Fibroblast of skin of left quadriceps (primary cell): ENCODE results near the gene CSDE1.
A peak's percentile ranks its signal among the peaks of the same experiment; 100 is the strongest.

Experiments
- DNase-seq, 2 experiments: peaks; one replicate each; pipeline ENCODE4 v3.0.0-alpha.2; 2013; ENCODE audit warnings: low read depth in 2 of 2

The CSDE1 gene

DNA sequence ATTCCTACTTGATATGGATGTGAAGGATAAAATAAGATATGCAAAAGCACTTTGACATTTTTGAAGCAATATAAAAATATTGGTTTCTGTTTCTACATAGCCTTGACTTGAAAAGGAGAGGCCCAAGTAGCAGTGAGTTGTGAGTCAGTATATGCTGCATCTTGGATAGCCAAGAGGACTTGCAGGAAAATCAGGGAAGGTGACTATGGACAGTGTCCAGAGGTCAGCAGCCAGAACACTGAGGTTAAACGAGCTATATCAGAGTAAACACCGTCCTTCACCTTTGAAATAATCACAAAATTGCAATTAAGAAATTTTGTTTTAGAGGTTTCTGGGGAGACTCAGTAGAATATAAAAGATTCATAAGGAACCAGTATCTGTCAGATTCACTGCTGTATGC is 55.9 kb downstream of the CSDE1 start:
- no peak for DNase-seq

- DNase-seq = peak; percentile 11 to 15
Measured at GRCh38 chr1:114700036-114700600, 57.7 kb downstream of the CSDE1 start.

DNA sequence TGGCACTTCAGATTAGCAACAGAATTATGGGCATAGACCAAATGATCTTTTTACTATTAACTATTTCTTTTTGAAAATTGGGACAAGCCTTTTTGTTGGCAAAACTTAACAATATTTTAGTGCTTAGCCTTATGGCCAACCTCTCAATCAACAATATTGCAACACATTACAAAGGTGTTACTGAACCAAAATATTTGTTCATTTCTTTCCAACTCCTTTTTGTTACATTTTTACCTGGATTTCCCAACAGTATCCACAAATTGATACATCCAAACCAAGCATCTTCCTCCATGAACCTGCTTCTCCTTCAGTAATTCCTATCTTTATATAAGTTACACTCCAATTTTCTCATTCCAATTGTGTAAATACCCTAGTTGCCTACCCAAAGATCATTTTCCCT is 61.0 kb downstream of the CSDE1 start:
- no peak for DNase-seq

DNA sequence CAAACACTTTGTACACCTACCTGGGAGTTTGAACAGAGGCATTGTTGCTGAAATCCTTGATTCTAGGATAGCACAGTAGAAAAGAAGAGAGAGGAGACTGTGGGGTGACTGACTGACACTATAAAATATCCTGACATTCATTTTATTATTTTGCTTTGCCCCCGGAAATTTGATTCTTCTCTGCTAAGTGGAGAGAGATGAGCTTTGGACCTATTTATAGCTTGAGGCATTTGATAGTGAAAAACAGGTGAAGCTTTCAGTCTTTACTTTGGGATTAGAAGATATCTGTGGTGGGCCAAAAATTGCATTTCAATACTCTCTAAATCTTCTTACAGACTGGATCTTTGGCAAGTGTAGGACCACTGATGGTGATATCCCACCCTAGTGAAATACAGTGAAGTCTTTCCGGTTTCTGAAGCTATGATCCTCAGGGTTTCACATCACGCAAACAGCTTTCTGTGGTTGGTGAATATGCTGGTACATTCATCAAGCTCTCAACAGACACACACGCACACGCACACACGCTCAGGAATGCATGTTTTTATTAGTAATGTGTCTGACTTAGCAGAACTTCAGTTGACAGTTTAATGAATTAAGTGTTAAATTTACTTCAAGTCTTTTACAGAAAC is 62.2 kb downstream of the CSDE1 start, which contains the start of gene AMPD1:
TSS of gene AMPD1 (minus strand) at position 117 of the 629 bp plus-strand sequence. CDS start at position 42, 75 bp downstream.
- peak; percentile 44 to 47 for DNase-seq

DNA sequence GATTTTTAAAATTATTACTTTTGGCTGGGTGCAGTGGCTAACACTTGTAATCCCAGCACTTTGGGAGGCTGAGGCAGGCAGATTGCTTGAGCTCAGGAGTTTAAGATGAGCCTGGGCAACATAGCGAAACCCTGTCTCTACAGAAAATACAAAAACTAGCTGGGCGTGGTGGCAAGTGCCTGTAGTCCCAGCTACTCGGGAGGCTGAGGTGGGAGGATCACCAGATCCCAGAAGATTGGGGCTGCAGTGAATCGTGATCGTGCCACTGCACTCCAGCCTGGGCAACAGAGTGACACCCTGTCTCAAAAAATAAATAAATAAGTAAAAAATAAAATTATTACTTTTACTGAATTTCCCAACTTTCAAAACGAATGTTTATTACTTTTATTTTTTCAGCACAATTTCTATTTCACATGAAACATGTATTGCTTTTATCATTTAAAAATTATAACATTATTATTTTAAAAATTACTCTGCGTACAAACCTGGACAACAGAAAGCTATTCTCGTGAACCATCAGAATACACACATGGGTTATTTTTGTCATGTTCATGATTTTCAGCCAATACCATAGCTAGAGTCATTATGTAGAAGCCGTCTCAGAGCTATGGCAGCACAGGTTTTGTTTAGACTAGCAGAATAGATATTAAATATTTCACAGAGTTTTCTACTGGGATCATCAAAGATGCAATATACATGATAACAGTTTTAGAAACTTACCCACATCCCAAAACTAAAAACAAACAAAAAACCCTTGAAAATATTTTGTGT is 63.1 kb downstream of the CSDE1 start:
- DNase-seq = no peak

DNA sequence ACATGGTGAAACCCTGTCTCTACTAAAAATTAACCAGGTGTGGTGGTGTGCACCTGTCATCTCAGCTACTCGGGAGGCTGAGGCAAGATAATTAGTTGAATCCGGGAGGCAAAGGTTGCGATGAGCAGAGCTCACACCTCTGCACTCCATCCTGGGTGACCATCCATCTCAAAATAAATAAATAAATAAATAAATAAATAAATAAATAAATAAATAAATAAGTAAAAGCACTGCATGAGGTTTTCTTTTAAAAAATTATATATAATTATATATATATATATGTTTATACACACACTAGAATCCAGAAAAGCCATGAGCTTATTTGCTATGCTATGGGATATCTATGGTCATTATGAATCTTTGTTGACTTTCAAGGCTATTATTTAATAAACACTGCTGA is 64.8 kb downstream of the CSDE1 start:
- no peak for DNase-seq

GRCh38 chr1:114691061-114691460 is 66.7 kb downstream of the CSDE1 start:
- no peak for DNase-seq

DNA sequence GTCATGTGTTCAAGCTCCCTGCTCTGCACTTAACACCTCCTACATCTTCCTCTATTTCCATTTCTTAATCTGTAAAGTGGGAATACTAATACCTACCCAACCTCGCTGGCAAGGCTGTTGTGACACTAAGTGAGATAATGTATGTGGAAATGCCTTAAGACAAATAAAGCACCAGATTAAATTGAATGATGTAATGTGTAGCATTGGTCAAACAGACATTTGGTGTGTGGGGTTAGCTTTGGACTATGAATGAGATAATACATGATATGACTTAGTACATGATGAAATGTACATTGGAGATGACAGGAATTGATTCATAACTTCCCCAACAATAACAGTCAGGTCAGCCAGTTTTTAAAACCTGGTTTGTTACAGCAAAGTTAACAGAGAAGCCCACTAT is 67.6 kb downstream of the CSDE1 start:
- DNase-seq = no peak

DNA sequence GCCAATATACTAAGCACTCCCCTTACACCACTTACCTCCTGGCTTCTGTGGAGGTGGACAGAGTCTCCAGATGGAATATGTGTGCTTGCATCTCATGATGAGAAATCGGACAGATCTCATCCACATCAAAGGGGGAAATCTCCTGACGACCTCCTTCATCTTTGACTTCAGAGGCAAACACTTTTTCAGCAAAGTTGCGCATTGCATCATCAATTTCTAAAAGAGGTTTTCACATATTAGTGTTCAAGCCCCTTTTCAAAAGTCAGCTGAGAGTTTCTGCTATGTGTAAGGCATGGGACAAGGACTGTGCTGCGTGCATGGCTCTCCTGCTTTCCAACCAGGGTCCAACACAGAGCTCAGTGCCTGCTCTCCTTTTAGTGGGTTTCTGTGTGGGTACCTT is 69.3 kb downstream of the CSDE1 start:
- no peak for DNase-seq

DNA sequence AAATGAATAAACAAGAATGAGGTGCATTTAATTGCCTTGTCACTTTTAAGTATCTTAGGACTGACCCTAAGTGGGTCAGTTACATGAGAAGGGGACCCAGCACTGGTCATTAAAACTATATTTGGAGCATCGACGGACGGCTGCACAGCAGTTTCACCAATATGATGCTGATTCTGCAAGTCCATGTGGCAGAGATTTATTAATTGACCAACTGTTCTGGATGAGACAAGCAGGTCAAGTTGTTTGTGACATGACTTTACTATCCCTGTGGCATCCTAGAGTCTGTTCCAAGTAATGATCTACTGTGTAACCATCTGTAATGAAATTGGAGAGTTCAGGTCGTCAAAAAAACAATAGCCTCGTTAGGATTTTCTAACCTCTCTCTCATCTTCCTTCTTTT is 71.9 kb downstream of the CSDE1 start:
- DNase-seq = no peak

DNA sequence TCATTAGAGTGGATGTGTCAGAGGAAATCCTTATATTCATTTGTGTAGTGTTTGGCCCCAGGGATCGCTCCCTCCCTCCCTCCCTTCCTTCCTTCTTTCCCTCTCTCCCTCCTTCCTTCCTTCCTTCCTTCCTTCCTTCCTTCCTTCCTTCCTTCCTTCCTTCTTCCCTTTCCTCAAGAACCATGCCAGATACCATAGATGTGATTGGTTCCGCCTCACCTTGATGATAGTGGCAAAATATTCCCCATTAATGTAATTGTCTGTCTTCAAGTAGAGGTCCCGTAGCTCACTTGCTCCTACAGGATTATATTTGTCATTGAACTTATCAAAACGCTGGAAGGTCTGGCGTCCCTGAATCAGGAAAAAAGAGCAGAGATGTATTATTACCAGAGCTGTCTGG is 80.1 kb downstream of the CSDE1 start:
- no peak for DNase-seq

DNA sequence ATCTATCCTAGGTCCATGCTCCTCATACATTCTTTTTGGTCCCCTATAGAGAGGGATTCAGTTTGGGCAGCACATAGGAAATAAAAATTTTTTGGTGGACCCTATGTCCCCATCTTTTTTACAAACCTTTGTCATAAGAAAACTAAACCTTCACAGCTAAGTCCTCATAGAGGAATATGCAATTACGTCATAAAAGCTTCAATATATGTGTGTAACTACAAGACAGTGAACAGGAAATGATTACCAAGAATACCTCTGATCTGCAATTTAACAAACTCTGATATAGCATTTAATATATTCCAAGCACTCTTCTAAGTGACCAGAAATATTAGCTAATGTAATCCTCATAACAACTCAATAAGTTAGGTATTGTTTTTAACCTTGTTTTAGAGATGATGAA is 81.7 kb downstream of the CSDE1 start:
- no peak for DNase-seq

GRCh38 chr1:114671939-114672275 is 85.9 kb downstream of the CSDE1 start:
- no peak for DNase-seq

DNA sequence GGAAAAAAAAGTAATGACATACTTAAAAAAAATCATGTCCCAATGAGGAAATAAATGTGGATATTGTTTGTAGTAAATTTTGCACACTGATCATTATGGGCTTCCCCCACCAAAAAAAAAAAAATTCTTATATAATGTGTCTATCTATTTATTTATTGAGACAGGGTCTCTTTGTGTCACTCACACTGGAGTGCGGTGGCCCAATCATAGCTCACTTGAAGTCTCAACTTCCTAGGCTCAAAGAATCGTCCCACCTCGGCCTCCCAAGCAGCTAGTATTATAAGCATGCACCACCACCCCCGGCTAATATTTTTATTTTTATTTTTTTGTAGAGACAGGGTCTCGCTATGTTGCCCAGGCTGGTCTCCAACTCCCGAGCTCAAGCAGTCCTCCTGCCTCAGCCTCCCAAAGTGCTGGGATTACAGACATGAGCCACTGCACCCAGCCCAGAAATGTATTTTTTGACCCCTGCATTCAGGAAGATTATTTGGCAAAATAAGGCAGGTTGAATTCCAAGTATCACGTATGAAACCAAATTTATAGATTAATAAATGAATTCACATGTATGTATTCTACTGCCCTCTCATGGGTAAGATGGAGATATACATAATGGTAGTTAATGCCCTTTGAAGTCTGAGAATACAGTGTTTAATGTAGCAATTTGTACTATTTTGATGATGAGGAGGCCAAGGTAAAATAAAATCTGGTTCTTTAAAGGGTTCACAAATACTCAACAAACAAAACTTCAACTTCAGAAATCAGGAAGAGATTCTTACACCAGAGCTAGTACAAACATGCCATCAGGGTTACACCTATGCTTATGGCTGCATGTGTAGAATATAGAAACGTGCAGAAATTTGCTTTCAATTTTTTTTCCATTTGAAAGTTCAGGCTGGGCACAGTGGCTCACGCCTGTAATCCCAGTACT is 86.5 kb downstream of the CSDE1 start:
- no peak for DNase-seq

- DNase-seq = peak; percentile 62 to 63
Measured at GRCh38 chr1:114670083-114671010, 87.4 kb downstream of the CSDE1 start.

GRCh38 chr1:114669562-114670082 is 88.2 kb downstream of the CSDE1 start, which contains the start of gene DENND2C:
Gene DENND2C, minus strand, starts transcription at chr1:114670049. Its CDS starts 44,065 bp downstream, at chr1:114625984.
- no peak for DNase-seq

GRCh38 chr1:114668784-114669561 is 88.8 kb downstream of the CSDE1 start:
- no peak for DNase-seq

DNA sequence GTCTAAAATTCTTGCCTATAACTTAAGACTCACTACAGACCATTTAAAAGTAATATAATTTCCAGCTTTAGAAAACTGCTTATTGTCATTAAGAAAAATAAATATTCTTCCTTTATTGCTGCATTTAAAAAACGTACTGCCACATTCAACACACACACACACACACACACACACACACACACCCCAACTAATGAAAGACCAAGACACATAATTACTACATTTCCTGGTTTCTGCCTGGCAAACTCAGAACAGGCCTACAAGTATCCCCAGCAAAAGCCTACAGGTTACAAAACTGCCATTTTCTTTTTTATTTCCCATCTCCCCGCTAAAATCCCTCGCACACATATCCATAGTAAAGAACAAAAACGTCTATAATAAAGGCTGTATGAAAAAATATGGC is 89.4 kb downstream of the CSDE1 start:
- DNase-seq = no peak

GRCh38 chr1:114666954-114667353 is 90.8 kb downstream of the CSDE1 start:
- DNase-seq = no peak
